Stomach (tissue), 4 donors: Measurements from ENCODE around the gene PLEKHG4B.

Experiments used
- CTCF ChIP-seq, 7 experiments: fragments of 450-650 bp in 4 of 7; fragments of 200-600 bp in 3 of 7; sonication (generic) in 3 of 7; IDR thresholded peaks; one replicate each; pipeline ENCODE4 v1.5.1; 2016 to 2019; ENCODE audit warnings: antibody characterized with exemption in 7 of 7, control low read depth in 2 of 7, mild to moderate bottlenecking in 1 of 7
- EP300 ChIP-seq: sonication (generic); formaldehyde crosslinking; IDR thresholded peaks from one replicate; pipeline ENCODE4 v1.6.1; 2017; ENCODE audit warnings: antibody characterized with exemption

GRCh38 chr5:102411-103043 is 10.6 kb downstream of the PLEKHG4B start:
- TF ChIP-seq EP300 (no peak), CTCF (IDR thresholded peaks at IDR 0.05) (no peak)
